A549 (cell line): ENCODE data around the gene IL1F10. TPM values are rescaled to one million over a fixed set of nuclear protein-coding genes. Genes with fewer than 3 reads are reported as not detected.

ENCODE experiments used
- ATAC-seq, 2 experiments: fragments of 200-7000 bp in 1 of 2; fragments of >200 bp in 1 of 2; cut with Nextera tagmentation in 1 of 2; cut with Tn5 transposase in 1 of 2; 3 replicates each; pipeline versions ENCODE4 v1.8.0 to v1.9.1; 2018 to 2020; ENCODE audit warnings: mild to moderate bottlenecking in 1 of 2, moderate library complexity in 1 of 2
- CTCF ChIA-PET: fragments of 300-600 bp; sonication (Branson Sonifier 250); formaldehyde crosslinking; extraction: SDS; loops from one replicate; lab custom pipeline; 2021; ENCODE audit warnings: antibody characterized with exemption, inconsistent platforms; lab: Yijun Ruan, JAX
- POLR2A ChIA-PET: fragments of 350-600 bp; formaldehyde crosslinking; extraction: SDS; loops from one replicate; lab custom pipeline; 2021; ENCODE audit warnings: antibody characterized with exemption, inconsistent platforms; lab: Yijun Ruan, JAX
- DNase-seq, 2 experiments: peaks; one replicate each; pipeline versions ENCODE4 v3.0.0 to v3.0.0-alpha.2; 2011 to 2016; ENCODE audit warnings: low read depth in 1 of 2, low spot score in 1 of 2
- FAIRE-seq: peaks from 2 replicates; lab custom pipeline; 2011; peaks lifted over from hg19 to GRCh38; lab: Jason Lieb, UNC
- H3K27ac ChIP-seq, 2 experiments: fragments of >200 bp; sonication (Bioruptor Twin); formaldehyde crosslinking; 3 replicates each; pipeline ENCODE4 v1.5.1; 2016 to 2017
- H3K4me1 ChIP-seq: fragments of >200 bp; sonication (Bioruptor Twin); formaldehyde crosslinking; 3 replicates; pipeline ENCODE4 v1.6.1; 2016
- H3K4me2 ChIP-seq: fragments of >200 bp; sonication (Bioruptor Twin); formaldehyde crosslinking; 3 replicates; pipeline ENCODE4 v1.6.1; 2016
- H3K4me3 ChIP-seq: fragments of >200 bp; sonication (Bioruptor Twin); formaldehyde crosslinking; 3 replicates; pipeline ENCODE4 v1.5.1; 2016
- H3K9me3 ChIP-seq: fragments of >200 bp; sonication (Bioruptor Twin); formaldehyde crosslinking; 3 replicates; pipeline ENCODE4 v1.6.1; 2016
- CBX2 ChIP-seq: fragments of 200-600 bp; sonication (generic); IDR thresholded peaks from 2 replicates; pipeline ENCODE4 v1.6.1; 2016; ENCODE audit warnings: low read depth, mild to moderate bottlenecking, borderline replicate concordance
- CHD2 ChIP-seq: fragments of 150-350 bp; IDR thresholded peaks from 2 replicates; pipeline ENCODE4 v1.6.1; 2014; ENCODE audit warnings: low read length; ENCODE audit not compliant: partially characterized antibody
- CHD4 ChIP-seq: fragments of 200-600 bp; sonication (generic); IDR thresholded peaks from 2 replicates; pipeline ENCODE4 v1.6.1; 2016; ENCODE audit warnings: antibody characterized with exemption, mild to moderate bottlenecking, borderline replicate concordance
- EHF ChIP-seq: fragments of 250-450 bp; sonication (Bioruptor Pico); IDR thresholded peaks from 2 replicates; pipeline ENCODE4 v1.5.0; 2020; ENCODE audit warnings: mild to moderate bottlenecking
- ELK1 ChIP-seq: fragments of 150-350 bp; IDR thresholded peaks from 2 replicates; pipeline ENCODE4 v1.6.1; 2014; ENCODE audit warnings: low read depth, mild to moderate bottlenecking, low read length
- FOSL2 ChIP-seq, 2 experiments: fragments of 450-650 bp in 1 of 2; fragments of >200 bp in 1 of 2; sonication (Bioruptor Twin) in 1 of 2; formaldehyde crosslinking; IDR thresholded peaks; 2 replicates each; pipeline versions ENCODE4 v1.5.0 to v1.6.1; 2016 to 2020; ENCODE audit warnings: mild to moderate bottlenecking in 1 of 2, moderate library complexity in 1 of 2
- FOXS1 ChIP-seq: fragments of 250-450 bp; sonication (Bioruptor Pico); IDR thresholded peaks from 2 replicates; pipeline ENCODE4 v1.5.0; 2020; ENCODE audit warnings: mild to moderate bottlenecking, moderate library complexity
- HEYL ChIP-seq: fragments of 250-450 bp; sonication (Bioruptor Pico); IDR thresholded peaks from 2 replicates; pipeline ENCODE4 v1.8.0; 2021; ENCODE audit warnings: mild to moderate bottlenecking, moderate library complexity
- KDM5A ChIP-seq: fragments of 200-600 bp; sonication (generic); IDR thresholded peaks from 2 replicates; pipeline ENCODE4 v1.6.1; 2016; ENCODE audit warnings: antibody characterized with exemption, mild to moderate bottlenecking
- MAFK ChIP-seq: fragments of 450-650 bp; IDR thresholded peaks from 2 replicates; pipeline ENCODE4 v1.6.1; 2014; ENCODE audit not compliant: partially characterized antibody
- NPAS2 ChIP-seq: fragments of 250-450 bp; sonication (Bioruptor Pico); IDR thresholded peaks from 2 replicates; pipeline ENCODE4 v1.8.0; 2022; ENCODE audit warnings: mild to moderate bottlenecking, moderate library complexity, borderline replicate concordance
- POLR2A ChIP-seq: IDR thresholded peaks from 2 replicates; pipeline ENCODE4 v1.6.1; 2012; ENCODE audit warnings: mild to moderate bottlenecking, low read length
- RFX5 ChIP-seq: fragments of 450-650 bp; IDR thresholded peaks from 2 replicates; pipeline ENCODE4 v1.7.1; 2014; ENCODE audit warnings: antibody characterized with exemption, mild to moderate bottlenecking, moderate library complexity
- ZFP36 ChIP-seq: fragments of 450-650 bp; IDR thresholded peaks from 2 replicates; pipeline ENCODE4 v1.6.1; 2014; ENCODE audit warnings: borderline replicate concordance; ENCODE audit not compliant: partially characterized antibody
- WGBS: methylation state at CpG from one replicate; pipeline ENCODE4 v1.1.6; 2017; ENCODE audit errors: missing lambda C conversion rate; 5-methylcytosine and 5-hydroxymethylcytosine counted together
- polyA plus RNA-seq, 4 experiments: library from polyadenylated mRNA; depleted of rRNA in 3 of 4; stranded (reverse); fragments of >200 nt; fragmentation: RNase III in 1 of 4; extraction: RNeasy Plus Mini Kit Qiagen cat#74134 plus additional on column Dnase treatment in 1 of 4; gene quantifications; 2 replicates in 3 of 4; 3 replicates in 1 of 4; pipeline ENCODE4 v1.2.3, GENCODE V29; 2011 to 2017
- TF ChIP-seq, protein P1 (sequence below): fragments of 250-450 bp; sonication (Bioruptor Pico); IDR thresholded peaks from 2 replicates; pipeline ENCODE4 v1.5.0; 2020; ENCODE audit warnings: low read depth, mild to moderate bottlenecking, moderate library complexity

IL1F10 gene
- polyA plus RNA-seq, 2 of the 4 experiments (the other 2 are of a cell fraction), result not detected

DNA sequence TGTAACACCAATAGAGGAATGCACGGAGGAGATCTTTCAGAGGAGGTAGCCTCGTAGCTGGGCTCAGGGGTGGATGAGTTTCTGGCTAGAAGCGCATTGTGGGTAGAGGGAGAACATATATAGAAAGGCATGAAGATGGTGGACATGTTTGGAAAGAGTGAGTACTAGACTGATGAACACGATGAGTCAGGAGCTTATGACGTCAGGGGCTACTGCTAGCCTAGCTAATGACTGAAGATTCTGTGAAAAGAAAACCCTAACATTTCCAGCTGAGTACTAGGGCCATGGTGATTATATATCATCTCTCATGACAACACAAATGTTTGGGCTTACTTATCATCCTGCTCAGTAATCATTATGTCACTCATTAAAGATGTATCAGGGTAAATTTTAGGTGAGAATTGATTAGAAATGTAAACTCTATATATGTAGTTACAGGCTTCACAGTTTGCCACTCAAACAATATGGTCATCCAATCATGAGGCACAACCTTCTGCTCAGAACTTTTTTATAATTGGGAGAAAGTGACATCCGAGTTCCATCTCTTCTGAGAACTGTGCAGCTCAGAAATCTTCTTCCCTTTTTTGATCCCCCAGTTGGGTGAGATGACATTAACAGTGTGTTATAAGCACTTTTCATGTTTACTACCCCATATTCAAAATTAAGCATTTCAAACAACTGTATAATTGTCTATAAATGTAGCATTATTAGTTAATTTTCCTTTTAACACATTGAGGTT lies 37.4 kb downstream of the IL1F10 start:
- ChIA-PET CTCF (interaction anchor here (0.8 to 2.3 kb wide), 5 partner anchors 18 to 33 kb away, joined by 3 to 9 read pairs (median 3); no protein-coding TSS in a partner anchor), POLR2A (no interaction called here)
- 34% methylated on average over 6 of the region's 6 CpGs for WGBS
- DNase-seq (peak; percentile 26 to 36), FAIRE-seq (no peak), ATAC-seq (peak; percentile 76 to 83; a peak in 5 of 6 replicates)
- H3K4me3 ChIP-seq, result no peak overlapping the region
- H3K9me3 ChIP-seq, result no peaks in the 10 kb centered on the region
- H3K4me2 ChIP-seq, result no peak overlapping the region
- no peaks in the 10 kb centered on the region for H3K4me1 ChIP-seq
- no peak for TF ChIP-seq ELK1
- no peak for TF ChIP-seq RFX5
- TF ChIP-seq EHF (CRISPR knock-in tag), result no peak
- no peak for TF ChIP-seq KDM5A
- TF ChIP-seq ZFP36, result no peak
- TF ChIP-seq FOXS1 (CRISPR knock-in tag), result no peak
- no peak for TF ChIP-seq FOSL2 (IDR thresholded peaks at IDR 0.05)
- TF ChIP-seq FOSL2 (CRISPR knock-in tag; IDR thresholded peaks at IDR 0.05), result peak; percentile 21; the same call in 1 of the 2 replicates
- TF ChIP-seq NPAS2 (CRISPR knock-in tag), result no peak
- H3K27ac ChIP-seq, result peak overlapping the region in 1 of 2 experiments; percentile 34; a peak in 1 of 6 replicates

GRCh38 chr2:113111121-113111520 lies 43.4 kb downstream of the IL1F10 start:
- Histone ChIP-seq H3K9me3 (no peaks in the 10 kb centered on the region), H3K4me3 (no peak overlapping the region), H3K4me1 (no peaks in the 10 kb centered on the region), H3K4me2 (no peak overlapping the region), H3K27ac (no peak overlapping the region)
- DNase-seq (no peak), FAIRE-seq (no peak), ATAC-seq (no peak)
- WGBS, result 47% methylated on average over 3 of the region's 3 CpGs
- POLR2A ChIA-PET, result no interaction called here
- TF ChIP-seq CHD2, result no peak
- TF ChIP-seq MAFK, result peak; percentile 81
- no peak for TF ChIP-seq KDM5A
- TF ChIP-seq NPAS2 (CRISPR knock-in tag), result no peak
- CTCF ChIA-PET, result no interaction called here

GRCh38 chr2:113111823-113112287 lies 44.1 kb downstream of the IL1F10 start:
- H3K4me1 ChIP-seq, result no peaks in the 10 kb centered on the region

More at GRCh38 chr2:113111823-113112287, 44.1 kb downstream of the IL1F10 start:
- Histone ChIP-seq H3K4me2 (no peak overlapping the region), H3K4me3 (no peak overlapping the region), H3K9me3 (no peaks in the 10 kb centered on the region), H3K27ac (no peak overlapping the region)
- TF ChIP-seq, protein P1, sequence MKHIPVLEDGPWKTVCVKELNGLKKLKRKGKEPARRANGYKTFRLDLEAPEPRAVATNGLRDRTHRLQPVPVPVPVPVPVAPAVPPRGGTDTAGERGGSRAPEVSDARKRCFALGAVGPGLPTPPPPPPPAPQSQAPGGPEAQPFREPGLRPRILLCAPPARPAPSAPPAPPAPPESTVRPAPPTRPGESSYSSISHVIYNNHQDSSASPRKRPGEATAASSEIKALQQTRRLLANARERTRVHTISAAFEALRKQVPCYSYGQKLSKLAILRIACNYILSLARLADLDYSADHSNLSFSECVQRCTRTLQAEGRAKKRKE (CRISPR knock-in tag), result no peak
- TF ChIP-seq POLR2A (no peak), ELK1 (no peak), CBX2 (no peak), CHD4 (no peak), HEYL (CRISPR knock-in tag) (no peak), FOSL2 (IDR thresholded peaks at IDR 0.05) (no peak), FOSL2 (CRISPR knock-in tag; IDR thresholded peaks at IDR 0.05) (no peak)
- no peak for DNase-seq
- no peak for ATAC-seq
- ChIA-PET POLR2A (no interaction called here), CTCF (interaction anchor here (0.9 kb wide), 1 partner anchor 32 kb away, joined by 3 read pairs; no protein-coding TSS in a partner anchor)
- WGBS, result 76% methylated on average over 6 of the region's 6 CpGs
- FAIRE-seq, result no peak
